ENCODE data around the gene EPHA5.

GRCh38 chr4:65550500-65550899 lies 119.8 kb downstream of the EPHA5 start:
- no peak for TF ChIP-seq POLR2A (IDR thresholded peaks at IDR 0.05; ENCODE audit: low read depth, low read length)
- no peak for TF ChIP-seq TAF1 (IDR thresholded peaks at IDR 0.05; ENCODE audit: low read depth, low read length)

Measured in GM12891 (cell line).